Measurements from ENCODE around the gene PCDHA1.
"Not testable (repeated sequence)": the region's sequence is repeated elsewhere in the genome, so short reads cannot be mapped to it uniquely, and the experiment has no call there.

PCDHA1 gene

GRCh38 chr5:140785905-140786686 lies at the start of gene PCDHA1:
PCDHA1 (plus strand) TSS chr5:140786140.
- DNase-seq (ENCODE audit: low read depth in 2 of 3, low spot score in 1 of 3): no peak

- no peak for DNase-seq (ENCODE audit: low read depth in 2 of 3, low spot score in 1 of 3)
These were observed 48.5 kb upstream of the PCDHA1 start for GRCh38 chr5:140737486-140737885.

- no peak for DNase-seq (ENCODE audit: low read depth in 2 of 3, low spot score in 1 of 3)
These were observed 44.0 kb upstream of the PCDHA1 start for GRCh38 chr5:140741967-140742366.

GRCh38 chr5:140753561-140753960 lies 32.4 kb upstream of the PCDHA1 start:
- no peak for DNase-seq (ENCODE audit: low read depth in 2 of 3, low spot score in 1 of 3)

- DNase-seq (ENCODE audit: low read depth in 2 of 3, low spot score in 1 of 3): no peak
These were observed 21.6 kb upstream of the PCDHA1 start for GRCh38 chr5:140764177-140764973.

- DNase-seq (ENCODE audit: low read depth in 2 of 3, low spot score in 1 of 3): no peak
These were observed 18.5 kb upstream of the PCDHA1 start for GRCh38 chr5:140767444-140767843.

GRCh38 chr5:140780512-140780911 lies 5.4 kb upstream of the PCDHA1 start:
- no peak for DNase-seq (ENCODE audit: low read depth in 2 of 3, low spot score in 1 of 3)

GRCh38 chr5:140787422-140787821 lies 1.5 kb downstream of the PCDHA1 start:
- not testable (repeated sequence) for DNase-seq (ENCODE audit: low read depth in 2 of 3, low spot score in 1 of 3)

GRCh38 chr5:140787849-140788504 lies 2.0 kb downstream of the PCDHA1 start:
- DNase-seq (ENCODE audit: low read depth in 2 of 3, low spot score in 1 of 3): not testable (repeated sequence)

GRCh38 chr5:140791089-140791488 lies 5.1 kb downstream of the PCDHA1 start:
- no peak for DNase-seq (ENCODE audit: low read depth in 2 of 3, low spot score in 1 of 3)

- DNase-seq (ENCODE audit: low read depth in 2 of 3, low spot score in 1 of 3): no peak
These were observed 8.8 kb downstream of the PCDHA1 start, which contains the start of gene PCDHA2 for GRCh38 chr5:140794595-140795258. PCDHA2 (plus strand) TSS chr5:140794852.

- no peak for DNase-seq (ENCODE audit: low read depth in 2 of 3, low spot score in 1 of 3)
These were observed 9.3 kb downstream of the PCDHA1 start for GRCh38 chr5:140795259-140795641.

- DNase-seq (ENCODE audit: low read depth in 2 of 3, low spot score in 1 of 3): not testable (repeated sequence)
These were observed 10.3 kb downstream of the PCDHA1 start for GRCh38 chr5:140796072-140796717.

GRCh38 chr5:140796718-140797095 lies 10.8 kb downstream of the PCDHA1 start:
- no peak for DNase-seq (ENCODE audit: low read depth in 2 of 3, low spot score in 1 of 3)

- no peak for DNase-seq (ENCODE audit: low read depth in 2 of 3, low spot score in 1 of 3)
These were observed 15.0 kb downstream of the PCDHA1 start, which contains the start of gene PCDHA3 for GRCh38 chr5:140800816-140801493. PCDHA3 (plus strand) TSS chr5:140801057.

GRCh38 chr5:140801494-140801841 lies 15.5 kb downstream of the PCDHA1 start:
- no peak for DNase-seq (ENCODE audit: low read depth in 2 of 3, low spot score in 1 of 3)

GRCh38 chr5:140802381-140802780 lies 16.4 kb downstream of the PCDHA1 start:
- not testable (repeated sequence) for DNase-seq (ENCODE audit: low read depth in 2 of 3, low spot score in 1 of 3)

- no peak for DNase-seq (ENCODE audit: low read depth in 2 of 3, low spot score in 1 of 3)
These were observed 16.9 kb downstream of the PCDHA1 start for GRCh38 chr5:140802781-140803271.

- DNase-seq (ENCODE audit: low read depth in 2 of 3, low spot score in 1 of 3): no peak
These were observed 21.2 kb downstream of the PCDHA1 start, which contains the start of gene PCDHA4 for GRCh38 chr5:140806834-140807775. PCDHA4 (plus strand) TSS chr5:140807068.

All from stimulated activated CD4-positive, alpha-beta T cell treated with anti-CD3 and anti-CD28 coated beads, Interleukin-12 subunit alpha, Interleukin-12 subunit beta, amount 100 ng/mL, for 48 hours (primary cell).